WTC11 (cell line): ENCODE measurements around the gene PPP4R2.

Source experiments
- E2F4 ChIP-seq: sonication (generic); formaldehyde crosslinking; IDR thresholded peaks from 2 replicates; pipeline ENCODE4 v1.8.1; 2022; ENCODE audit warnings: low read depth, mild to moderate bottlenecking, moderate library complexity, missing genetic modification reagents, borderline replicate concordance
- ELF4 ChIP-seq: sonication (generic); formaldehyde crosslinking; IDR thresholded peaks from 2 replicates; pipeline ENCODE4 v1.8.1; 2022; ENCODE audit warnings: low read depth, mild to moderate bottlenecking, moderate library complexity, missing genetic modification reagents
- EMX1 ChIP-seq: fragments of 250-450 bp; sonication (Bioruptor Pico); IDR thresholded peaks from 2 replicates; pipeline ENCODE4 v1.8.0; 2021; ENCODE audit warnings: mild to moderate bottlenecking
- GTF2I ChIP-seq: fragments of 250-450 bp; sonication (Bioruptor Pico); conservative IDR thresholded peaks from 2 replicates; pipeline ENCODE4 v1.4.0; 2021; ENCODE audit warnings: mild to moderate bottlenecking
- KAT7 ChIP-seq: sonication (generic); formaldehyde crosslinking; IDR thresholded peaks from 2 replicates; pipeline ENCODE4 v1.8.1; 2023; ENCODE audit warnings: missing genetic modification reagents, mild to moderate bottlenecking, borderline replicate concordance
- TCF7 ChIP-seq: sonication (generic); formaldehyde crosslinking; IDR thresholded peaks from 2 replicates; pipeline ENCODE4 v1.8.0; 2022; ENCODE audit warnings: mild to moderate bottlenecking, low read depth, missing genetic modification reagents, moderate library complexity
- ZNF423 ChIP-seq: fragments of 250-450 bp; sonication (Bioruptor Pico); IDR thresholded peaks from 2 replicates; pipeline ENCODE4 v2.1.2; 2022; ENCODE audit warnings: mild to moderate bottlenecking, moderate library complexity
- TF ChIP-seq, protein P1 (sequence below): fragments of 200-600 bp; IDR thresholded peaks from 2 replicates; pipeline ENCODE4 v1.8.0; 2022; ENCODE audit warnings: antibody characterized with exemption
- TF ChIP-seq, protein P2 (sequence below): sonication (generic); formaldehyde crosslinking; IDR thresholded peaks from 2 replicates; pipeline ENCODE4 v1.8.0; 2022; ENCODE audit warnings: mild to moderate bottlenecking, missing genetic modification reagents
- TF ChIP-seq, protein P3 (sequence below): sonication (generic); formaldehyde crosslinking; IDR thresholded peaks from 2 replicates; pipeline ENCODE4 v1.8.1; 2023; ENCODE audit warnings: mild to moderate bottlenecking, missing genetic modification reagents

- TF ChIP-seq, protein P1, sequence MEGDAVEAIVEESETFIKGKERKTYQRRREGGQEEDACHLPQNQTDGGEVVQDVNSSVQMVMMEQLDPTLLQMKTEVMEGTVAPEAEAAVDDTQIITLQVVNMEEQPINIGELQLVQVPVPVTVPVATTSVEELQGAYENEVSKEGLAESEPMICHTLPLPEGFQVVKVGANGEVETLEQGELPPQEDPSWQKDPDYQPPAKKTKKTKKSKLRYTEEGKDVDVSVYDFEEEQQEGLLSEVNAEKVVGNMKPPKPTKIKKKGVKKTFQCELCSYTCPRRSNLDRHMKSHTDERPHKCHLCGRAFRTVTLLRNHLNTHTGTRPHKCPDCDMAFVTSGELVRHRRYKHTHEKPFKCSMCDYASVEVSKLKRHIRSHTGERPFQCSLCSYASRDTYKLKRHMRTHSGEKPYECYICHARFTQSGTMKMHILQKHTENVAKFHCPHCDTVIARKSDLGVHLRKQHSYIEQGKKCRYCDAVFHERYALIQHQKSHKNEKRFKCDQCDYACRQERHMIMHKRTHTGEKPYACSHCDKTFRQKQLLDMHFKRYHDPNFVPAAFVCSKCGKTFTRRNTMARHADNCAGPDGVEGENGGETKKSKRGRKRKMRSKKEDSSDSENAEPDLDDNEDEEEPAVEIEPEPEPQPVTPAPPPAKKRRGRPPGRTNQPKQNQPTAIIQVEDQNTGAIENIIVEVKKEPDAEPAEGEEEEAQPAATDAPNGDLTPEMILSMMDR = no peak
- TF ChIP-seq ZNF423 (CRISPR knock-in tag) = no peak
- TF ChIP-seq GTF2I (CRISPR knock-in tag) = no peak
- no peak for TF ChIP-seq KAT7
- TF ChIP-seq E2F4 (CRISPR knock-in tag) = no peak
- TF ChIP-seq, protein P2, sequence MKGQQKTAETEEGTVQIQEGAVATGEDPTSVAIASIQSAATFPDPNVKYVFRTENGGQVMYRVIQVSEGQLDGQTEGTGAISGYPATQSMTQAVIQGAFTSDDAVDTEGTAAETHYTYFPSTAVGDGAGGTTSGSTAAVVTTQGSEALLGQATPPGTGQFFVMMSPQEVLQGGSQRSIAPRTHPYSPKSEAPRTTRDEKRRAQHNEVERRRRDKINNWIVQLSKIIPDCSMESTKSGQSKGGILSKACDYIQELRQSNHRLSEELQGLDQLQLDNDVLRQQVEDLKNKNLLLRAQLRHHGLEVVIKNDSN (CRISPR knock-in tag) = no peak
- TF ChIP-seq TCF7 (CRISPR knock-in tag) = no peak
- TF ChIP-seq, protein P3, sequence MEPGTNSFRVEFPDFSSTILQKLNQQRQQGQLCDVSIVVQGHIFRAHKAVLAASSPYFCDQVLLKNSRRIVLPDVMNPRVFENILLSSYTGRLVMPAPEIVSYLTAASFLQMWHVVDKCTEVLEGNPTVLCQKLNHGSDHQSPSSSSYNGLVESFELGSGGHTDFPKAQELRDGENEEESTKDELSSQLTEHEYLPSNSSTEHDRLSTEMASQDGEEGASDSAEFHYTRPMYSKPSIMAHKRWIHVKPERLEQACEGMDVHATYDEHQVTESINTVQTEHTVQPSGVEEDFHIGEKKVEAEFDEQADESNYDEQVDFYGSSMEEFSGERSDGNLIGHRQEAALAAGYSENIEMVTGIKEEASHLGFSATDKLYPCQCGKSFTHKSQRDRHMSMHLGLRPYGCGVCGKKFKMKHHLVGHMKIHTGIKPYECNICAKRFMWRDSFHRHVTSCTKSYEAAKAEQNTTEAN (CRISPR knock-in tag) = no peak
- no peak for TF ChIP-seq EMX1 (CRISPR knock-in tag)
- no peak for TF ChIP-seq ELF4 (CRISPR knock-in tag)
Observed at GRCh38 chr3:73107215-73107614, 110.6 kb downstream of the PPP4R2 start.
